Left ventricle myocardium superior (tissue), 1 donor: Measurements from ENCODE around the gene TSPAN9. TPM values are rescaled to one million over a fixed set of nuclear protein-coding genes. Genes with fewer than 3 reads are reported as not detected.

Experiments
- ATAC-seq: fragments of 200-7000 bp; cut with Tn5 transposase; one replicate; pipeline ENCODE4 v1.9.1; 2020; ENCODE audit warnings: mild to moderate bottlenecking, moderate library complexity
- DNase-seq: peaks from one replicate; pipeline ENCODE4 v3.0.0-alpha.2; 2020
- intact Hi-C: fragments of 100-400 bp; cut with micrococcal nuclease; formaldehyde crosslinking; loops from one replicate; pipeline ENCODE4 v1.11.0; 2022
- total RNA-seq: library from RNA; stranded (reverse); fragmentation: NEBNext Ultra II Directional; extraction: Animal tissue kit (Norgen Biotek cat#: 25700); gene quantifications from one replicate; pipeline ENCODE4 v1.2.1, GENCODE V29; 2021
- donor health status: DM: no; HTN: yes; CAD: no; lungs with severe emphysema.

Gene TSPAN9
- total RNA-seq, 1 donor from 2014 or later = 159 TPM

DNA sequence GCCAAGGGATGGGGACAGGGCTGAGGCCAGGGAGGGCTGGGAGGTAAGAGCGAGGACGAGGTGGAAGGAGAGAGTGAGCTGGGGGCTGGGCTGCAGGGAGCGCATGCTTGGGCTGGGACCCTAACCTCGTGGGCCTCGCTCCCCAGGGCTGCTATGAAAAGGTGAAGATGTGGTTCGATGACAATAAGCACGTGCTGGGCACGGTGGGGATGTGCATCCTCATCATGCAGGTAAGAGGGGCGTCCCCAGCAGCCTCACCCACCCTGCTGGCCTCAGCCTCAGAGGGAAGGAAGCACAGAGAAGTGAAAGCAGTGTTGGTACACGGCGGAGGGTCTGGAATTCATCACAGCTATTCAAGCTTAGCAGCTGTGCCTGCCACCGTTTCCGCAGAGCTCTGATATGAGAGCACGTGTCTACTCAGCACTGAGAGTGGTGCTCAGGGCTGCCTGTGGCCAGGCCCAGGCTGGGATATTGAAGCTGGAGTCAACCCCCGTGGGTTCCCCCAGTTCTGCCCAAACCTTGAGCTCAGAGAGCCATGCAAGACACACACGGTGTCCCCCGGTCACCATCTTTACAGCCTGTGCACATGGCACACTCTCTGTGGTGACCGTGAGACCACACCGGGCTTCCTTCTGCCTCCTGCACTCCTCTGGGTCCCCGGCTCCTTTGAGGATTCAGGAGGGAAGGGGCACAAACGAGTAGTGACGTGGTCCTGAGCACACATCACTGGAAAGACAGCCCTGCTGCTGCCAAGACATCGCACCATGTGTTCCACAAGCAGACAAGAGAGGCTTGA lies 204.6 kb downstream of the TSPAN9 start:
- peak; percentile 49 for DNase-seq
- ATAC-seq = peak; percentile 70
- intact Hi-C loops = no loop called here

DNA sequence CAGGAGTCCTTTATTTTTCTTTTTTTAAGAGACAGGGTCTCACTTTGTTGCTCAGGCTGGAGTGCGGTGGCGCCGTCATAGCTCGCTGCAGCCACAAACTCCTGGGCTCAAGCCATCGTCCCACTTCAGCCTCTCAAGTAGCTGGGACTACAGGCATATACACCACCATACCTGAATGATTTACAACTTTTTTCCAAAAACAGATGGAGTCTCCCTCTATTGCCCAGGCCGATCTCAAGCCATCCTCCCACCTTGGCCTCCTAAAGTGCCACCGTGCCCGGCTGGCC lies 205.1 kb downstream of the TSPAN9 start:
- DNase-seq (no peak), ATAC-seq (no peak)
- intact Hi-C loops = no loop called here

DNA sequence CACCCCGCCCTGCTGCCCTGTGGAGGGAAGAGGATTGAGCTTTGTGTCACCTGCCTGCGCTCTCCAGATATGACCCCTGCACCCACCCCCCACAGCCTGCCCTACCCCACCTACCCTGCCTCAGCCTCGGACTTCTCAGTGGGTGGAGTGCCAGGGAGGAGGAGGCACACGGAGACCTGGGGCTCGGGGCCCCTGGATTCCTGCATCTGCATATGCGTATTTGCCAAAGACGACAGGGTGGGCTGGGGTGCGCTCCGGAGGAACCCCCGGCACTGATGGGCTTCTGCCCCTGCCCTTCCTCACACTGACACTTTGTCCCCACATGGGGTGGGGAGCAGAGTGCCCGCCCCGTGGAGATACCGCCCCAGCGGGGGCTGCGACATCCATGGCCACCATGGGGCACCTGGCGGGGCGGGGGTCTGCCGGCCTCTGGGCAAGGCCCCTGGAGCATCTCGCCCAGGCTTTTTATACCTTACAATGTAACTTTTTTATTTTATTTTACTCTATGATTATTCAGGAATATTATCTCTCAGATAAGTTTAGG lies 206.0 kb downstream of the TSPAN9 start:
- ATAC-seq = no peak
- no peak for DNase-seq
- intact Hi-C loops = no loop called here

DNA sequence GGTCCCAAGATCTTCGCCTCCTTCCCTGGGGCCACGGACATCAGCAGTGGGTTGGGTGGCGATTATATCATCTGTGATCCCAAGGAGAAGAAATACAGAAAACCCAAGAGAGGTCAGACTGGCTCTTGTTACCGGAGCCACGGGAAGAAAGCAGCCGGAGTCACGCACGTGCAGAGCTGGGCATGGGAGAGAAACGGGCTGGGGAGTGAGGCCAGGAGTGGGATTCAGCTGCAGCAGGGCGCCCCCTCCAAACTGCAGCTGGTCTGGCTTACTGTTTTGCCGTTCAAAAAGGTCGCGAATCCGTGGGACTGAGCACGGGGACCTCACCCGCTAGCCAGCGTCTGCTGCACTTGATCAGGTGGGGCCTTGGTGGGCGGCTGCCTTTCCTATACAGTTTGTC lies 207.2 kb downstream of the TSPAN9 start:
- intact Hi-C loops = no loop called here
- ATAC-seq (no peak), DNase-seq (no peak)

DNA sequence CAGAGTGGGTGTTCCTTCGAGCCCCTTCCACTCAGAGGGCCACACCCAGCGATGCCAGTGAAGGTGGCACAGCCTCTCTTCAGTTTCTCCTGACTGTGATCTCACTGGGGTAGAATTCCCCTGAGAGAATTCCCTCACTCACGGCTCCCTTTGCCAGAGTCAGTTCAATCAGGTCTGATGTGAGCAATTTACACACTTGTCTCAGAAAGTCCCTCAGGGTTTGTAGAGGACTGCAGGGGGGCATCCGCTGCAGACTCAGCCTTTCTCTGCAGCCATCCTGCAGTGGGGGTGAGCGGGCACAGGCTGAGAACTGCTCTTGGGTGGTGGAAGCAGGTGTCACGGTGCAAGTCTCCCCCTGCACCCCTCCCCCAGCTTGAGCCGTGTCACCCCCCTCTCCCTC lies 208.4 kb downstream of the TSPAN9 start:
- intact Hi-C loops = no loop called here
- DNase-seq (no peak), ATAC-seq (no peak)

DNA sequence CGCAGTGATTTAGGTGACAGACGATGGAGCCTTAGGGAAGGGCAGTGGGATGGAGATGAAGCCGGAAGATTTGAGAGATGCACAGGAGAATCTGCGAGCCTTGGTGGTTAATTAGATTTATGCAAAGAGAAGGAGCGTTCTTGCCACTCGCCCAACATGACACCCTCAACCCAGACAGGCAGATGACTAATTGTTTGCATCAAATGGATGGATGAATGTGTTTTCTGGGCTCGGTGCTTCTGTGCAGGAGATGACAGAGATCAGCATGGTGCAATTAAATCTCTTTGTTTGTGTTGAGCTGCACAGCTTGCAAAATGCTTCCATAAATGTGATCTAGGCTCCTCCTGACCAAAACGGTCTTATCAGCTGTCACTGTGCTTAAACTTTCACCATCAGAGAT lies 211.5 kb downstream of the TSPAN9 start:
- DNase-seq = no peak
- no peak for ATAC-seq
- intact Hi-C loops = no loop called here

DNA sequence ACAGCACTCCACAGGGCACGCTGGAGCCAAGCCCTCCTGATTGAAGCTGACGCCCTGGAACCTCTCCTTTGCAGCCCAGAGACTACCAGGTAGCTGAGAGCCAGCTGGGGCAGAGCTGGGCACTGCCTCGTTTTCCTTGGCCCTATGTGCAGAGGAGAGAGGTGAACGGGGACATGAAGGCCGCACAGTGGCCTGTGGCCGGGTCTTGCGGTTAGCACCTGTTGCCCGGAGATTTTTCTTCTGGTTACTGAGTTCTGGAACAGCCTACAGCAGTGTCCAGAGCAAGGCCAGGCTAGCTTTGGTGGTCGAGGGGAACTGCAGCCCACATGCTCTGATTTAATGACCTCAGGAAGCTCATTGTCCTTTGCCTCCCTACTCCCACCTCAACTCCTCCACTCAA lies 212.5 kb downstream of the TSPAN9 start:
- ATAC-seq (no peak), DNase-seq (no peak)
- intact Hi-C loops = no loop called here

DNA sequence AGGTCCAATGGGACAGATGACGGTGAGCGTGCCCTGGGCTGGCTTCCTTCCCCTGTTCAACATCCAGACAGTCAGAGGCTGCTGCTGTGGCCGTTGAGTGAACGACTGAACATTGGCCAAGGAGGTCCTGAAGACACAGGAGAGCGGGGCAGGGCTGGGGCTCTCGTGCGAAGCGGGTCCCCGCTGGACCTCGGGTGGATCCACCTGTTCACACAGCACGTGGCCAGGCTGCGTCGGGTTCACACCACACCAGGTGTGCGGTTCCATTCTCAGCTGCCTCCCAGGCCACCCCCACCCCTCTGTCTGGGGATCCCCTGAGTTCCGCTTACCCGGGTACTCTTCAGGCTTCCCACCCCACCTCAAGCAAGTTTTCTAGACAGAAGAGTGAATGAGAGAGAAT lies 214.8 kb downstream of the TSPAN9 start:
- ATAC-seq = no peak
- intact Hi-C loops = no loop called here
- no peak for DNase-seq

DNA sequence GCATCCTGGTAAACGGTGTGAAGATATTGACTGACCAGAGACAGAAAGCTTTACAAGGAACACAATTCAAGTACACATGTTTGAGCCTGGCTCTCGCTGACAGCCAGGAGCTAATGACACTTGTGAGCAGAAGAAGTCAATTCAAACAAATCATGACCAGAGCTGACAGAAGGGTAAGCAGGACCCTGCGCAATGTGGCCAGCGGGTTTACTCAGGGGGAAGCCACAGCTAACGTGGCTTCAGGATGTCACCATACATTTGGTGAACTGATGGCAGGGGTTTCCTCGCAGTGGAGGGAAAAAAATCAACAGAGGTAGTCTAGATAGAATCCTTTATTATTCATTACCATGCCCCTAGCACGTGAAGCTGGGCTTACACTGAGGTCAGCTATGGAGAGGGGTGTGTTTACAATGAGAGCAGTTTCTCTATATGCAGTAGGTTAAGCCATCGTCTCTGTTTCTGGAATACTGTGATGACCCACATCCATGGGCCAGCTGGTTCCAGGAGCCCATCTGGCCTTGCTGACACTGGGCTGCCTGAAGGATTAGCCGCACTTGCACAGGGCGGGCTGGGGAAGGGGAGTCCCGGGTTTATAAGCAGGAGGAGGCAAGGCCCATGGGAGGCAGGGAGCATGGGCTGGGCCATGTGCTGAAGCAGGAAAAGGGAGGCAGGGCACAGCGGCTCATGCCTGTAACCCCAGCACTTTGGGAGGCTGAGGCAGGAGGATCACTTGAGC lies 215.7 kb downstream of the TSPAN9 start:
- intact Hi-C loops = no loop called here
- ATAC-seq (no peak), DNase-seq (no peak)

DNA sequence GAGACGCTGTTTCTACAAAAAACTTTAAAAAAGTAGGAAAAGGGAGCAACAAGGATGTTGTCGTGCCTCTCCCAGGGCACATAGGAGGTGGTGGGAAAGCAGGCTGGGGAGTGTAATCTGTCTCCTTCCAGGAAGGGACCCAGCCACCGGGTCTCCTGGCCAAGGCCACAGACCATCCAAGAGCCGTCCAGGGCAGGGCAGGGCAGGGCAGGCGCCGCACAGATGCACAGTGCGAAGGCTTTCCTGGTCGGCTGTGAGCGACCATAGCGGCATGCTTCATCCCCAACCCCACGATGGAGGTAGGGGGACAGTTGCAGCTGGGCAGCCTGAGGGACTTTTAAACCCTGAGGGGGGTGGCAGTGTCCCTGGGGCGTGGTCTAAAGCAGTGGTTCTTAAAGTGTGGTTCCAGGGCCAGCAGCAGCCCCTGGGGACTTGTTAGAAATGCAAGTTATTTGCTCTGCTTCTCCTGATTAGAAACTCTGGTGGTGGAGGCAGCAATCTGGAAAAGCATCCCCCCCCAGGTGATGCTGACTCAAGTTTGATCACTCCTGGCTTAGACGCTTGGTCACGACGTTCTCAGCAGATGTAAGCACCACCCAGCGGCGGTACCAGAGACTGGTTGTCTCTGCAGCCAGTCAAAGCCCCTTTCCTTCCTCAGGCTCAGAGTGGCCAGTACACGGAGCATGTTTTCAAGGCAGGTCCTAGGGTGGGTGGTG lies 216.4 kb downstream of the TSPAN9 start:
- DNase-seq = no peak
- intact Hi-C loops = no loop called here
- peak; percentile 23 for ATAC-seq

DNA sequence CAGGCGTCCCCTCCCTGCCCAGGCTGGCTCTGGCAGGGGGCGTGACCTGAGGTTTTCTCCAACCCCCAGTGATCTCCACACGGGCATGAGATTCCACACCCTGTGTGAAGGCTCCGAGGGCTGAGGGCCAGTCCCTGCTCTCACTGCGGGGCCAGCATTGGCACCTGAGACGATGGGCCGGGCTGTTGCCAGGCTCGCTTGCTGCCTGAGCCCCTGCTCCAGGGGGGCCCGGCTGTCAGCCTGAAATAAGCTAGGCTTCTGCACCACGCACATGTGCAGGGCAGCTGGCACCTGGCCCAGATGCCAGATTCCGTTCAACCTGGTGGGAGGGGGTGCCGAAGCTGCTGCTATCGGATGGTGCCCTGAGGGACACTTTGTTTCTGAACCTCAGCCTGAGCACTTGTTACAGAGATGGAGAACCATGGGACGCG lies 217.3 kb downstream of the TSPAN9 start:
- ATAC-seq = peak; percentile 41
- DNase-seq = peak; percentile 78
- intact Hi-C loops = no loop called here

DNA sequence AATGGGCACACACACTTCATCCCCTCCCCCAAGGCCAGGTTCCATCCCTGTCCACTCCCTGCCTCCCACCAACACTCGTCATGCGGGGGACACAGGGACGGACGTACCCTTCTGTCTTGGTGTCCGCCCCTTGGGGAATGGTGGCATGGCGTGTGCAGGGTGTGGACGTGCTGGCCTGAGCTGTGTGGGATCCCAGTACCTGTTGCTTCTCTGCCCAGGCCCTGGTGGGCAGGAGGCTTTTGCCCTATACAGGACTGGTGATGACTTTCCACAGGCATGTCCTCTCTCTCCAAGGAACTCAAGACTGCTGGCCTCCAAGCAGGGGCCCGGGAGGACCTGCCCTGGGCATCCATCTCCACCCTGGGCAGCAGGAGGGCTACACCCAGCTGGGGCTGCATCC lies 218.0 kb downstream of the TSPAN9 start:
- ATAC-seq = no peak
- intact Hi-C loops = no loop called here
- DNase-seq = no peak

DNA sequence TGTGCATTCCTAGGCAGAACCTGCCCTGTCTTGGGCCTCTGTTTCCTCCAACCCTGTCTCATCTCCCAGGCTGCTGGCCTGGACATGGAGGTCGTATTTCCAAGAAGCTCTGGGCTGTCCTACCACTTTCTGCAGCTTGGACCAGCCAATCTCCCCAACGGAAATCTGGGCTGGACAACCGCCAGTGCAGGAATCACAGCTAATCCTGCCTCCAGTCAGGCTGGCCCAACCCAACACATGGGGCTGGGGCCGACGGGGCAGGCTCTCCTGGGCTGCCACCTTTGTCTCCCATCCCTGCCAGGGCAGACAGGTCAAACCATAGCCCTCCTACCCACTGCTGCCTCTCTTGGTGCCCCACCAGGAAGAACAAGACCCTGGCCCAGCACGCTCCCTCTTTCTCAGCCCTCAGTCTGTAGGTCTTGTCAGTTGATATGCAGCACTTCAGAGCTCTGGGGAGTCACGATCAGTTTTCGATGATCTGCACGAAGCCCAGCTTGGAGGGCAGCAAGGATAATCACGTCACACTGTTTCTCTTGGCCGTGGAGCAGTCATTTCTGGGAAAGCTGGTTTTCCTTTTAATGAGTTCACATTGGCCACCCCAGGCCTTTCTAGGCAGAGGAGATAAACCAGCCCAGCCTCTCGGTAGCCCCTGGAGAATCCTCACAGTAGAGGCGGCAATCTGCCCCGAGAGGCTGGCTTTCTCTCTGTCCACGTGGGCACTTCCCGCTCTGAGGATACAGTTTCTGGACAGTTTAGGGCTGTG lies 218.6 kb downstream of the TSPAN9 start:
- DNase-seq (peak; percentile 76), ATAC-seq (peak; percentile 26)
- intact Hi-C loops = no loop called here

DNA sequence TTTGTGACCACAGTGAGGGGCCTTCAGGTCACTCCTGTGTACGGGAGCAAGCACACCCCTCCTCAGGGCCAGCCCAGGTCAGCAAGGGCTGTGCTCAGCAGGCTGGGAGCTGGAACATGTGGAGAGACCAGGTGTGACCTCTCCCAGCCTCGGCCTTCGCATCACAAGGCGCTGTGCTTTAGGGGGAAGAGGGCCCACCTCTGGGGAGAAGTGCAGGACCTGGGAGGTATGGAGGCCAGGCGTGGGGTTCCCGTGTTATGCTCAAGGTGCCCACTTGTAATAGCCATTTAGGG lies 219.2 kb downstream of the TSPAN9 start:
- intact Hi-C loops = no loop called here
- DNase-seq = no peak
- ATAC-seq = no peak

DNA sequence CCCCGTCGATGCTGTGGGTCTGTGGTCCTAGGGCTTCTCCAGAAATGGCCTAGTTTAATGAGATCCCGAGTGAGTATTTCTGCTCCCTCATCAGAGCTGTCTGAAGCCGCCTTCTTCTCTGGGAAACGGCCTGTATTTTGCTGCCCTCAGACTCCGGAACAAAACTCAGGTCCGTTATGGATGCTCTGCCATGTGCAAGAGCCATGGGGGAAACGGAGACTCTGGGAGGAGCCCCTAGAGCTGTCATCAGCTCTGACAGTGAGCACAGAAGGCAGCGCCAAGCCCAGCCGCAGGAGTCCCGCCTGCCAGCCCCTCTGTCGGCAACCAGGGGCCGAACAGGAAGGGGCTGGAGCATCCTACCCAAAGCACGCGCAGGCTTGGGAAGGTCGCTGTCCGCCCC lies 221.4 kb downstream of the TSPAN9 start:
- DNase-seq = no peak
- ATAC-seq = no peak
- intact Hi-C loops = no loop called here

DNA sequence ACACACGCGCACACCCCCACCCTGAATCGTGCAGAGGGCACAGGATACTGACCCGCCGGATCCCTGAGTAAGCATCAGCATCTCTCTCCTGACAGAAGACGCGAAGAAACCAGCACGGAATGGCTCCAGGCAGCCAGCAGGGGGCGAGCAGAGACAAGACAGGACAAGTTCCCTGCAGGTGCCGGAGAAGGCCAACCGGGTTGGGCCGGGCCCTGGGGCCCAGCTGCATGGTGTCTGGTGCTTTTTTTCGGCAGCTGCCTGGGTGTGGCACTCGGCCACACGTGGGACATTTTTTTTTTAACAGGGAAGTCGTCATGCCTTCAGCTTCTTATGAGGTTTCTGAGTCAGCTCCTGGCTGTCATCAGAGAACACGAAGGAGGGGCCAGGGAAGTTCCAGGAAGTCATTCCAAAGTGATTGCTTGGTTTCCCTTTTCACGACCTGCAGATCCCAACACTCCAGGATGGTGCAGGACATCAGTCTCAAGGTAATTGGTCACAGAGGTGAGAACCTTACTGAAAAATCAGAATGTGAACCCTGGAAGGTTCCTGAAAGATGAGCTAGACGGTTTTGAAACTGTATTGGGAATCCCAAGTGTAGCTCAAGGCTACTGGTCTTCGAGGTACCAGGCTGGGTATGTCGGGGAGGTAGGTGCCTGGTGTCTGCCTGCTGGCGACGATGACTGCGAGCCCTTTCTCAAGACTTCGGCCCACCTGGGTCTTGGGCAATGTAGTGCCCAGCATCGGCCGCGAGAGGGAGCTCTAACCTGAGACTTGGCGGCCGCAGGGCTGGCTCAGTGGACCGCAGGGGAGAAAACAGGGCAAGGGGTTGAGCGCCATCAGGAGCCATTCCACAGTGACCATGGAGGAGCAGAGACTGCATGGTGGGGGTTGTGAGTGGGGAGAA lies 223.0 kb downstream of the TSPAN9 start:
- DNase-seq (peak; percentile 92), ATAC-seq (peak; percentile 81)
- intact Hi-C loops = loop anchor here (10.0 kb wide), 2 partner anchors 475 to 505 kb away; no protein-coding TSS in a partner anchor

DNA sequence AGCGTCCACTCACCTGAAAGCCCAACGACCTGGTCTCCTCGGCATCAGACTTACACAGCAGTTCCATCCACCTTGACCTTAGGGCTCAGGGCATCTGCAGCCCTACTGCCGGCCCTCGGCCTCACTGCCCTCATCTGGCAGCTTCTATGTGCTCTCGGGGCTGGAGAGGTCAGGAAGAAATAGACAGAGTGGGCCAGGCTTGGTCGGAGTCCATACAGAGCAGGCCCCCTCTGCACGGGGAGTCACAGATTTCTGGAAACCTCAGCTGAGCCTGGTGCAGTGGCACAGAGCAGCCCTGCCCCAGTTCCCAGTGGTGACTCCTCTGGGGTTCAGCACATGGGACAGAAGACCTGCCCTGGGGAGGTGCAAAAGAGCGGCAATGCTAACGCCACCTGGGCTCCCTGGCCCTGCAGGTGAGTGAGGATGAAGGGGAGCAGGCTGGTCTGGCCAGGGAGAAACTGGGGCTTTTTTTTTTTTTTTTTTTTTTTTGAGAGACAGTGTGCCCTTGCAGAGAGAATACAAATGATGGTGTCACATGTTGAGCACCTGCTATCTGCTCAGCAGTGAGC lies 223.7 kb downstream of the TSPAN9 start:
- no peak for ATAC-seq

DNA sequence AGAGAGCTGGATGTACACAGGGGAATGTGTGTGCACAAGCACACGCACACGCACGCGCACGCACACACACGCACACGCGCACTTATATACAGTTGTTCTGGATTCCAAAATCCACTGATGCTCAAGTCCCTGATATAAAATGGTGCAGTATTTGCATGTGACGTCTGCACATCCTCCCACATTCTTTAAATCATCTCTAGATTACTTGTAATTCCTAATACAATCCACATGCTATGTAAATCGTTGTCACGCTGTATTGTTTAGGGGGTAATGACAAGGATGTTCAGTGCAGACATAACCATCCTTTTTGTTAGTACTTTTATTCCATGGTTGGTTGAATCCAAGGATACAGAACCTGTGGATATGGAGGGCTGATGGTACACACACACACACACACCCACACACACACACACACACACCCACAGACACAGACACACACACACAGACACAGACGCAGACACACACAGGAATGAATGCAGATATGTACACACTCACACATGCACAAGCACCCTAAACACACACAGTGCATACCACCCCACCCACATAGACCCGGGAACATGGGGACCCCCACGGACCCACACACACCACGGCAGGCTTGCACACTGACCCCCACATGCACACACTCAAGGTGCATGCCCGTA lies 225.3 kb downstream of the TSPAN9 start:
- intact Hi-C loops = loop anchor here (10.0 kb wide), 2 partner anchors 472 to 502 kb away; no protein-coding TSS in a partner anchor
- no peak for DNase-seq
- ATAC-seq = no peak

More for the DNA sequence above, 223.7 kb downstream of the TSPAN9 start:
- intact Hi-C loops = loop anchor here (10.0 kb wide), 2 partner anchors 474 to 504 kb away; no protein-coding TSS in a partner anchor
- no peak for DNase-seq
